Mammary epithelial cell (primary cell): ENCODE measurements around the gene CFAP299.

Experiments
- CTCF ChIP-seq, 2 donors: IDR thresholded peaks in 1 of 2; conservative IDR thresholded peaks in 1 of 2; 2 replicates each; pipeline ENCODE4 v1.5.1; 2011 to 2012; ENCODE audit warnings: inconsistent platforms in 2 of 2, low read length in 2 of 2, mild to moderate bottlenecking in 2 of 2, control low read depth in 1 of 2, low read depth in 1 of 2; ENCODE audit not compliant: insufficient read depth in 1 of 2; ENCODE audit errors: extremely low read depth in 1 of 2
- EZH2 ChIP-seq: IDR thresholded peaks from 2 replicates; pipeline ENCODE4 v1.6.1; 2012; ENCODE audit warnings: low read length, inconsistent platforms, borderline replicate concordance

- no peak for TF ChIP-seq CTCF (conservative IDR thresholded peaks at IDR 0.05 in 1 of 2, IDR thresholded peaks at IDR 0.05 in 1 of 2; ENCODE audit: extremely low read depth in 1 of 2, insufficient read depth in 1 of 2, low read depth in 1 of 2, low read length in 2 of 2)
- TF ChIP-seq EZH2 = no peak
Observed at GRCh38 chr4:80529026-80529425, 193.5 kb downstream of the CFAP299 start.
